HUES6 (cell line): ENCODE results near the gene MVB12B.

ENCODE experiments used
- H3K27ac ChIP-seq: 2 replicates; pipeline ENCODE4 v1.7.0; 2013; ENCODE audit warnings: low read depth, mild to moderate bottlenecking, low read length, inconsistent platforms
- H3K27me3 ChIP-seq: 2 replicates; pipeline ENCODE4 v1.6.1; 2013; ENCODE audit warnings: low read length; ENCODE audit not compliant: control insufficient read depth, insufficient read depth
- H3K36me3 ChIP-seq: 2 replicates; pipeline ENCODE4 v1.6.1; 2013; ENCODE audit warnings: low read length; ENCODE audit not compliant: control insufficient read depth, insufficient read depth
- H3K4me1 ChIP-seq: 2 replicates; pipeline ENCODE4 v1.6.1; 2013; ENCODE audit warnings: low read length; ENCODE audit not compliant: control insufficient read depth, insufficient read depth
- H3K4me3 ChIP-seq: 2 replicates; pipeline ENCODE4 v1.5.1; 2013; ENCODE audit warnings: low read depth, low read length
- H3K9ac ChIP-seq: one replicate; pipeline ENCODE4 v1.6.1; 2013; ENCODE audit warnings: mild to moderate bottlenecking, low read length
- H3K9me3 ChIP-seq: 2 replicates; pipeline ENCODE4 v1.6.1; 2013; ENCODE audit warnings: low read depth, low read length; ENCODE audit not compliant: control insufficient read depth, insufficient read depth

MVB12B gene

GRCh38 chr9:126520453-126520852 lies 193.8 kb downstream of the MVB12B start:
- Histone ChIP-seq H3K36me3 (no peaks in the 10 kb centered on the region), H3K9ac (no peak overlapping the region), H3K9me3 (no peaks in the 10 kb centered on the region), H3K27me3 (peaks cover 34% of the 10 kb centered on the region), H3K4me1 (peaks cover 27% of the 10 kb centered on the region), H3K4me3 (no peak overlapping the region), H3K27ac (no peak overlapping the region)

GRCh38 chr9:126521089-126521488 lies 194.5 kb downstream of the MVB12B start:
- H3K9me3 ChIP-seq, result no peaks in the 10 kb centered on the region
- H3K27ac ChIP-seq, result no peak overlapping the region
- no peak overlapping the region for H3K4me3 ChIP-seq
- peaks cover 28% of the 10 kb centered on the region for H3K27me3 ChIP-seq
- H3K4me1 ChIP-seq, result peaks cover 23% of the 10 kb centered on the region
- no peak overlapping the region for H3K9ac ChIP-seq
- no peaks in the 10 kb centered on the region for H3K36me3 ChIP-seq

- Histone ChIP-seq H3K9me3 (no peaks in the 10 kb centered on the region), H3K36me3 (no peaks in the 10 kb centered on the region), H3K27me3 (peaks cover 24% of the 10 kb centered on the region), H3K9ac (no peak overlapping the region), H3K4me3 (no peak overlapping the region), H3K27ac (no peak overlapping the region), H3K4me1 (peaks cover 20% of the 10 kb centered on the region)
These were observed 194.9 kb downstream of the MVB12B start for GRCh38 chr9:126521551-126521950.

- H3K9me3 ChIP-seq, result no peaks in the 10 kb centered on the region
- H3K27me3 ChIP-seq, result peaks cover 20% of the 10 kb centered on the region
- no peaks in the 10 kb centered on the region for H3K36me3 ChIP-seq
- H3K4me1 ChIP-seq, result peaks cover 16% of the 10 kb centered on the region
- no peak overlapping the region for H3K9ac ChIP-seq
- H3K4me3 ChIP-seq, result no peak overlapping the region
- H3K27ac ChIP-seq, result no peak overlapping the region
These were observed 195.5 kb downstream of the MVB12B start for GRCh38 chr9:126521976-126522590.

- H3K27me3 ChIP-seq, result peaks cover 13% of the 10 kb centered on the region
- H3K9me3 ChIP-seq, result no peaks in the 10 kb centered on the region
- no peak overlapping the region for H3K4me3 ChIP-seq
- peaks cover 15% of the 10 kb centered on the region for H3K4me1 ChIP-seq
- no peaks in the 10 kb centered on the region for H3K36me3 ChIP-seq
- H3K9ac ChIP-seq, result no peak overlapping the region
- H3K27ac ChIP-seq, result no peak overlapping the region
These were observed 196.2 kb downstream of the MVB12B start for GRCh38 chr9:126522612-126523356.

- H3K27me3 ChIP-seq, result peaks cover 5% of the 10 kb centered on the region
- no peaks in the 10 kb centered on the region for H3K36me3 ChIP-seq
- H3K27ac ChIP-seq, result no peak overlapping the region
- peaks cover 23% of the 10 kb centered on the region for H3K4me1 ChIP-seq
- no peaks in the 10 kb centered on the region for H3K9me3 ChIP-seq
- no peak overlapping the region for H3K9ac ChIP-seq
- H3K4me3 ChIP-seq, result no peak overlapping the region
These were observed 197.0 kb downstream of the MVB12B start for GRCh38 chr9:126523611-126524111.

GRCh38 chr9:126524353-126525077 lies 197.9 kb downstream of the MVB12B start:
- H3K27ac ChIP-seq, result no peak overlapping the region
- H3K9me3 ChIP-seq, result no peaks in the 10 kb centered on the region
- H3K36me3 ChIP-seq, result no peaks in the 10 kb centered on the region
- peaks cover 30% of the 10 kb centered on the region for H3K4me1 ChIP-seq
- peaks cover 3% of the 10 kb centered on the region for H3K27me3 ChIP-seq
- H3K4me3 ChIP-seq, result no peak overlapping the region
- H3K9ac ChIP-seq, result no peak overlapping the region

- H3K36me3 ChIP-seq, result no peaks in the 10 kb centered on the region
- no peaks in the 10 kb centered on the region for H3K9me3 ChIP-seq
- H3K4me3 ChIP-seq, result no peak overlapping the region
- no peak overlapping the region for H3K9ac ChIP-seq
- H3K4me1 ChIP-seq, result peaks cover 28% of the 10 kb centered on the region
- H3K27ac ChIP-seq, result no peak overlapping the region
- peaks cover 9% of the 10 kb centered on the region for H3K27me3 ChIP-seq
These were observed 199.8 kb downstream of the MVB12B start for GRCh38 chr9:126526218-126527108.

GRCh38 chr9:126527109-126527825 lies 200.6 kb downstream of the MVB12B start:
- H3K9me3 ChIP-seq, result no peaks in the 10 kb centered on the region
- peaks cover 17% of the 10 kb centered on the region for H3K27me3 ChIP-seq
- no peak overlapping the region for H3K9ac ChIP-seq
- peaks cover 37% of the 10 kb centered on the region for H3K4me1 ChIP-seq
- no peaks in the 10 kb centered on the region for H3K36me3 ChIP-seq
- H3K4me3 ChIP-seq, result no peak overlapping the region
- H3K27ac ChIP-seq, result no peak overlapping the region

- Histone ChIP-seq H3K4me1 (peaks cover 45% of the 10 kb centered on the region), H3K36me3 (no peaks in the 10 kb centered on the region), H3K4me3 (no peak overlapping the region), H3K27ac (no peak overlapping the region), H3K9me3 (no peaks in the 10 kb centered on the region), H3K9ac (peak overlapping the region; percentile 7), H3K27me3 (peaks cover 25% of the 10 kb centered on the region)
These were observed 201.5 kb downstream of the MVB12B start for GRCh38 chr9:126528111-126528510.
